Measurements from ENCODE around the gene ZNF618.

GRCh38 chr9:113901221-113901688 is 25.1 kb downstream of the ZNF618 start:
- no peak for TF ChIP-seq CTCF (IDR thresholded peaks at IDR 0.05)
- no peak for TF ChIP-seq POLR2AphosphoS5 (IDR thresholded peaks at IDR 0.05)
